GM10847 (cell line): ENCODE measurements around the gene DNAH17.

Source experiments
- POLR2A ChIP-seq: IDR thresholded peaks from 2 replicates; pipeline ENCODE4 v1.6.1; 2011; ENCODE audit not compliant: insufficient read length; ENCODE audit errors: extremely low read depth

The DNAH17 gene

GRCh38 chr17:78479369-78479768 is 97.8 kb downstream of the DNAH17 start:
- no peak for TF ChIP-seq POLR2A

DNA sequence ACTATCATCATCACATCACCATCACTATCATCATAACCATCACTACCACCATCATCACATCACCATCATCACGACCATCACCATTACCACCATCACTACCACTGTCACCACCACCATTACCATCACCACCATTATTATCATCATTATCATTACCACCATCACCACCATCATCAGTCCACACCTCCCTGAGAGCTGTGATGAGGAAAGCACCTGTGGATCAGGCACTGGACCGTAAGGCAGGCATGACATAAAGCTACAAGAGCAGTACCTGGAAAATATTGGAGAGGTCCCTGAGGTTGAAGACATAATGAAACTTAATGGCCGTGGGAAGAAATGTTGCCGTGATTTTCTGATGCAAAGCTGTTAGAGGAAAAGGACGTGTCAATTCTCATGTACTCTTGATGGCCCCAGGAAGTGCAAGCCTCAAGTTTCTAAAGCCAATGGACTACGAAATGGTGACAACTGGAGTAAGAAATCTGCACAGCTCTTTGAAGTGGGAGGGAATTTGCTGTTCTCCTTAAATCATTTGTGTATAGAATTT is 98.4 kb downstream of the DNAH17 start:
- TF ChIP-seq POLR2A = no peak

- TF ChIP-seq POLR2A = no peak
Observed at GRCh38 chr17:78477913-78478756, 99.1 kb downstream of the DNAH17 start.

DNA sequence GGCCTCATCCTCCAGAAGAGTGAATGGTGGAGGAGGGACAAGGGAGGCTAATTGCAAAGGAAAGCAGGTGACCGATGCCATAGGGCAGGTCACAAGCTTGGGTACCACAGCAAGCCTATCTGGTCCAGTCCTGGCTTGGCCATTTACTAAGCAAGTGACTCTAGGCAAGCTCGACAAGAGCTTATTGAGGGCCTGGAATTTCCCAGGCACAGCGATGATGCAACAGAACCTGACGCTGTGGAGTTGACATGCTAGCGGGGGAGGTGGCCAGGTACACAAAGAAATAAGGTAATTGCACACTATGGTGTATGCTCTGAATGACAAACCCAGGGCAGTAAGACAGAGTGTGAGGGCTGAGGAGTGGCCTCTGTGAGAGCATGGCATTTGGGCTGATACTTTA is 100.2 kb downstream of the DNAH17 start:
- no peak for TF ChIP-seq POLR2A

DNA sequence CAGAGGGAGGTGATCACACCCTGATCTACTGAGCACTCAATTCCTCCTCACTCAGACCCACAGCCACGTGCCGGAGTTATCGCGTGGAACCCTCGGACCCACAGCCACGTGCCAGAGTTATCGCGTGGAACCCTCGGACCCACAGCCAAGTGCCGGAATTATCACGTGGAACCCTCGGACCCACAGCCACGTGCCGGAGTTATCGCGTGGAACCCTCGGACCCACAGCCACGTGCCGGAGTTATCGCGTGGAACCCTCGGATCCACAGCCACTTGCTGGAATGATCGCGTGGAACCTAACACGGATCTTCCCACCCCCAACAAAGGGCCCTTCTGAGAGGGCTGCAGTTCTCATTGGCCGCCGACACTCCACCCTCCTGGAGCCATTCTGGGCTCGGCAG is 101.0 kb downstream of the DNAH17 start:
- no peak for TF ChIP-seq POLR2A

DNA sequence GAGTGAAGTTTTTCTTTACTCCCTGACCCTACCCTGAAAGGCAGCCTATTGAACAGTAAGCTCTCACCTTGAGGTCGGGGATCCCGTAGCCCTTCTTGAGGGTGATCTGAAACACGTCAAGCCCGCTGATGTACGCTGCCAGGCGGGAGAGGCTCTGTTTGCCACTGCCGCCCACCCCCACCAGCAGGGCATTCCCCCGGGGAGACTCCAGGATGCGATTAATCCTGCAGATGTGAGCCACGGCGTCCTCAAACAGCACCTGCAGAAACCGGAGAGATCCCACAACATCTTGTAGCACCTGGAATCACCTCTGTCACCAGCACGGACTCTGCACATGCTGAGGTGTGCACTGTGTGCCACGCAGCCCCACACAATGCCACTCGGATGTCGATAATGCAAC is 102.0 kb downstream of the DNAH17 start:
- TF ChIP-seq POLR2A = no peak

DNA sequence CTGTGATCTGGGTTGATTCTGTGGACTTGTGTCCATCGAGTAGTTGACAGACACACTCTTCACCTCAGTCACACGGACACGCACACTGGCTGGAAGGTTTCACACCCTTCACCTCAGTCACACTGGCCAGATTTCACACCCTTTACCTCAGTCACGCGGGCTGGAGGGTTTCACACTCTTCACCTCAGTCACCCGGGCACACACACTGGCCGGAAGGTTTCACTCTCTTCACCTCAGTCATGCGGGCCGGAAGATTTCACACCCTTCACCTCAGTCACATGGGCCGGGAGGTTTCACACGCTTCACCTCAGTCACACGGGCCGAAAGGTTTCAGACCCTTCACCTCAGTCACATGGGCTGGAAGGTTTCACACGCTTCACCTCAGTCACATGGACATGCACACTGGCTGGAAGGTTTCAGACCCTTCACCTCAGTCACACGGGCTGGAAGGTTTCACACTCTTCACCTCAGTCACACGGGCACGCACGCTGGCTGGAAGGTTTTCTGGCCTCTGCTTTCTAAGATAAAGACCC is 102.5 kb downstream of the DNAH17 start:
- TF ChIP-seq POLR2A = no peak

DNA sequence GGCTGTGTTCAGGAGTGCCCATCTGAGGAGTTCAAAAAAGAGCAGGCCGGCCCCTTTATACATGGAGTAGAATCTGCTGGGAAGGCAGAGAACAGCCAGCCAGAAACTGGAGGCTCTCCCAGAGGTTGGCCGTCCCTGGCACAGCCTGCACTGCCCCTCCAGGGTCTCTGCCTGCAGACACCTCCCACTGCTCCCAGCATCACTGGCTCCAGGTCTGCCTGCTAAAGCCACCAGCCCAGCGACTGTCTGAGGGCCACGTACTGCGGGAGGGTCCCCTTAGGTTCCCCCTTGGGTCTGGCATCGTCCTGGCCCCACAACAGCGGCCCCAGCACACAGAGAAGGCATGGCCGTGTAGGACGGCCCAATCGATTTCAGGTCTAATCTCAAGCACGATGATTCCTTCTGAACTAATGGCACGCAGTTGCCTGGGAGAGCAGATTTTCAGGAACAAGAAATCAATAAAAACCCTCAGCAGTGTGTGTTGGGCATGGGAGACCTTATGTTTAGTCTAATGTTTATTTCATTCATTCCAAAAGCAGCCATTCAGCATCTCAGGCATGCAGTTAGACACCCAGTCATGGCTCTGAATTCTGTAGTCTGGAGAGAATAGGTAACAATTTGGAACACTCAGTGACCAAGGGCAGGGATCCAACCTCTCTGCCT is 103.1 kb downstream of the DNAH17 start:
- TF ChIP-seq POLR2A = no peak

- no peak for TF ChIP-seq POLR2A
Observed at GRCh38 chr17:78472035-78472905, 104.9 kb downstream of the DNAH17 start.

- no peak for TF ChIP-seq POLR2A
Observed at GRCh38 chr17:78471635-78472034, 105.6 kb downstream of the DNAH17 start.

DNA sequence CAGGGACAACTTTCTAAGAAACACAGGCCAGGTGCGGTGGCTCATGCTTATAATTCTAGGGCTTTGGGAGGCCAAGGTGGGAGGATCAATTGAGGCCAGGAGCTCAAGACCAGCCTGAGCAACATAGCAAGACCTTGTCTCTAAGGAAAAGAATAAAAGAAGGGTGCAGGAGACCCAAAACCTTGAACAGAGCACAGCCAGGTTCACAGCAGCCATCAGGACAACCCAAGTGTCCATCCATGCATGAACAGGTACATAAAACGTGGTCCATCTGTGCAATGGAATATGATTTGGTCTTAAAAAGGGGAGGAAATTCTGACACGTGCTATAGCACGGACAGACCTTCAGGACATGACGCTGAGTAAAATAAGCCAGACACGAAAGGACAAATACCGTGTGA is 107.8 kb downstream of the DNAH17 start:
- TF ChIP-seq POLR2A = no peak

- TF ChIP-seq POLR2A = no peak
Observed at GRCh38 chr17:78468366-78468765, 108.8 kb downstream of the DNAH17 start.

DNA sequence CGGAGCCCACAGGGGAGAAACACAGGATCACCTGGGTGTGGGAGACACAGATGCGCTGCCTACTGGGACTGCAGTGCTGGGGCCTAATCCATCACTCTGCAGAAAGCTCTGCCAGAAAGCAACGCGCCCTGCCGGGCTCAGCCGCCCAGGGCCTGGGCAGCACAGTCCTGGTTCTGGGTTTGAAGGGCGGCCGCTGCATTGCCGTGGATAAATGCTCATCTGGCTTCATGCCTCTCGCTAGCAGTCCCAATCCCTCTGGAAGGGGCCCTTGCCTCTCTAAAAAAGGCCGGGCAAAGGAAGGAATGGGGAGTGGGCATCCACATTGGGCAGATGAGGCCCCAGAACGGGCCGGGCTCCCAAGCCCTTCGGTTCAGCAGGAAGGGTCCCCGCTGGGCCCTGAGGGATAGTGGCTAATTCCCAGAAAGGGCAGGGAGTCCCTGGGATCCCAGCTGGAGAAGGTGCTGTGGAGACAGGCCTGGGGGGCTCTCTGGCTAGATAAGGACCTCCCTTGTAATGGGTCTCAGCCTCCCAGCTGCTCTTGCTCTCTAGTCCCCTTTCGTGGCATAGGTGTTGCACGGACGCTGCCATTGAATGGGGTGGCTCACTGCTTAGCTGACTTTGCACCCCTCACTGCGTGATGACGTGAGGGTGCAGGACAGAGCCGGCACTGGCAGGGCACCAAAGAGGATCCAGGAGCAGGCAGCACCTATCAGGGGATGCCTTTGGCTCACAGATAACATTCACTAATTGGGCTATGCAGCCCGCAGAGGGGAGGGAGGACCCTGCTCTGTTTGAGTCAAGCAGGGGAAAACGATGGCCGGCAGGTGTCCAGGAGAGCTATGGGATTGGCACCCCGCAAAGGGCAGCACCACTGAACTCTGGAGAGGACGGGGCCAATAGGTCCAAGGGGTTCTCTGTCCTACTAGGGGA is 110.1 kb downstream of the DNAH17 start:
- TF ChIP-seq POLR2A = no peak

DNA sequence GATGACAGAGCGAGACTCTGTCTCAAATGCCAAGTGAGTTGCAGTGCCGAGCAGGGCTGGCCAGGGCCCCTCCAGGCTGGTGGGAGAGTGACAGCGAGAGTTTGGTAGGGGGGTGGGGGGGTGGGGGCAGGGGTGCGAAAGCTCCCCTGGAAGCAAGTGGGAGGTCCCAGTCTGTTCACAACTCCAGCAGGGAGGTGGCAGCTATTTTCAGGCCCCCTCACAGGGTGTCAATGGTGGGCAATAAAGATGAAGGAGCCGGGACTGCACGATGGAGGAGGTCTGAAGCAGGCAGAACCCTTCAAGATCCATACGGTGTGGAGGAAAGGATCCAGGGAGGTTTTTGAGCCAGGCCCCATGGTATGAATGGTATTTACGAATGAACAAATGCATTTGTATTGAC is 115.0 kb downstream of the DNAH17 start:
- TF ChIP-seq POLR2A = no peak

- no peak for TF ChIP-seq POLR2A
Observed at GRCh38 chr17:78461799-78462053, 115.5 kb downstream of the DNAH17 start.
